Right lobe of liver (tissue), 6 donors: ENCODE results near the gene TRAK1. TPM values are rescaled to one million over a fixed set of nuclear protein-coding genes. Genes with fewer than 3 reads are reported as not detected.

Source experiments
- ATAC-seq, 4 donors: fragments of 200-7000 bp; cut with Tn5 transposase; one replicate each; pipeline ENCODE4 v1.9.1; 2020; ENCODE audit warnings: mild to moderate bottlenecking in 4 of 4, moderate library complexity in 4 of 4
- DNase-seq, 3 donors: peaks; one replicate each; pipeline ENCODE4 v3.0.0-alpha.2; 2020
- H3K27ac ChIP-seq, 3 donors: fragments of 200-600 bp; one replicate each; pipeline ENCODE4 v1.8.0; 2022
- H3K27me3 ChIP-seq, 2 donors: fragments of 200-600 bp; one replicate each; pipeline ENCODE4 v1.8.0; 2022
- H3K36me3 ChIP-seq, 4 donors: fragments of 200-600 bp; sonication (generic) in 1 of 4; one replicate each; pipeline versions ENCODE4 v1.5.1 to v1.8.0; 2017 to 2022; ENCODE audit warnings: control low read depth in 1 of 4
- H3K4me1 ChIP-seq, 4 donors: fragments of 200-600 bp; sonication (generic) in 1 of 4; one replicate each; pipeline versions ENCODE4 v1.5.1 to v1.8.0; 2017 to 2022; ENCODE audit warnings: control low read depth in 1 of 4
- H3K4me3 ChIP-seq, 3 donors: fragments of 200-600 bp; one replicate each; pipeline ENCODE4 v1.8.0; 2022
- H3K9me3 ChIP-seq, 4 donors: fragments of 200-600 bp; sonication (generic) in 1 of 4; one replicate each; pipeline versions ENCODE4 v1.5.1 to v1.8.0; 2017 to 2022; ENCODE audit warnings: control low read depth in 1 of 4
- CTCF ChIP-seq, 4 donors: fragments of 200-600 bp in 3 of 4; fragments of 450-650 bp in 1 of 4; IDR thresholded peaks; one replicate each; pipeline versions ENCODE4 v1.5.1 to v1.8.0; 2016 to 2022; ENCODE audit warnings: antibody characterized with exemption in 4 of 4, mild to moderate bottlenecking in 2 of 4
- POLR2A ChIP-seq: fragments of 450-650 bp; IDR thresholded peaks from one replicate; pipeline ENCODE4 v1.6.1; 2017; ENCODE audit warnings: antibody characterized with exemption, mild to moderate bottlenecking
- WGBS: methylation state at CpG from one replicate; pipeline ENCODE4 v1.1.6; 2018; ENCODE audit warnings: low coverage, low lambda C conversion rate; ENCODE audit not compliant: insufficient coverage; ENCODE audit errors: missing lambda C conversion rate; 5-methylcytosine and 5-hydroxymethylcytosine counted together
- intact Hi-C, 2 donors: fragments of 100-400 bp; cut with DNase I; formaldehyde crosslinking; loops; one replicate each; pipeline versions ENCODE4 v1.11.2 to v1.14.1; 2022
- total RNA-seq, 6 experiments: library from RNA; depleted of rRNA in 2 of 6; stranded (reverse); fragments of >200 nt in 2 of 6; fragmentation: NEBNext Ultra II Directional in 3 of 6; extraction: Animal tissue kit (Norgen Biotek cat#: 25700) in 3 of 6; gene quantifications; one replicate each; pipeline versions ENCODE4 v1.1.0 to v1.2.4, GENCODE V29; 2016 to 2023
- donor health status: DM: no; HTN: yes; CAD: no.
- donor health status: DM: no; HTN: no; CAD: no.
- donor health status: DM: no; HTN: no; CAD: no.
- donor health status: DM: no; HTN: yes; CAD: no.
- donor health status: DM: no; HTN: yes; CAD: no.

TRAK1 gene
- total RNA-seq, 6 experiments from 2014 or later = 9.5 to 16.4 (median 12.2) TPM

DNA sequence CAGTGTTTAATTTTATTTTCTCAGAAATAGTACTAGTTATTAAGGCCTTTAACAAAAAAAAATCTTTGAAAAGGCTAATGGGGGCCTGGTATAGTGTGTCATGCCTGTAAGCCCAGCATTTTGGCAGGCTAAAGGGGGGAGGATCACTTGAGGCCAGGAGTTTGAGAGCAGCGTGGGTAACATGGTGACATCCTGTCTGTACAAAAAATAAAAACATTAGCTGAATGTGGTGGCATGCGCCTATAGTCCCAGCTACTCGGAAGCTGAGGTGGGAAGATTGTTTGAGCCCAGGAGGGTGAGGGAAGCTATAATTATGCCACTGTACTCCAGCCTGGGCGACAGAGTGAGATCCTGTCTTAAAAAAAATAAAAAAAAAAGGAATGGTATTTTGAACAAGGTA, 61.9 kb downstream of the TRAK1 start:
- DNase-seq (no peak), ATAC-seq (no peak)
- TF ChIP-seq CTCF (IDR thresholded peaks at IDR 0.05) (no peak), POLR2A (no peak)

GRCh38 chr3:42157540-42158538, 66.7 kb downstream of the TRAK1 start:
- 78% methylated on average over 8 of the region's 8 CpGs for WGBS
- intact Hi-C loops = no loop called here
- no peak for ATAC-seq

More for the DNA sequence above, 61.9 kb downstream of the TRAK1 start:
- 78% methylated on average over 4 of the region's 4 CpGs for WGBS
- Histone ChIP-seq H3K9me3 (no peaks in the 10 kb centered on the region), H3K4me3 (no peak overlapping the region), H3K27ac (no peak overlapping the region), H3K27me3 (no peaks in the 10 kb centered on the region), H3K36me3 (no peaks in the 10 kb centered on the region), H3K4me1 (no peaks in the 10 kb centered on the region)
- intact Hi-C loops = no loop called here

DNA sequence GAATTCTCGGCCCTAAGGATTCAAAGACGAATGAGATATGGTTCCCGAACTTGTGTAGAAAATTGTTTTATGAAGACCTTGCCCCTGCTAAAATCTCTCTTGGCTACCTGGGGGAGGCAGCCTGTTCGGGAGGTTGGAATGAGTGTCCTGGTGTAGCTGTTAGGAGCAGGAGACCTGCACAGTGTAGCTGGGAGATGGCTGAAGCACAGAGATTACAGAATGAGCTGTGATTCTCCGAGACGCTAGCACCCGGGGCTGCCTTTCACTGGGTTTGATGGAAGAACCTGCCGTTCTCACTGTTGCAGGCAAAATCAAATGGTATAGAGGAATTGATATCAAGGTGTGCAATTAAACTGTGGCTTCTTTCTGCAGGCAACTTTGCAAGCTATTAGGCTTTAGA, 68.0 kb downstream of the TRAK1 start:
- H3K9me3 ChIP-seq = no peaks in the 10 kb centered on the region
- H3K4me1 ChIP-seq = peaks cover 0 to 7% (median 2%) of the 10 kb centered on the region in 4 donors
- ATAC-seq (no peak), DNase-seq (no peak)
- intact Hi-C loops = no loop called here
- TF ChIP-seq POLR2A (no peak), CTCF (IDR thresholded peaks at IDR 0.05) (no peak)
- WGBS = 79% methylated on average over 8 of the region's 8 CpGs
- H3K27me3 ChIP-seq = no peaks in the 10 kb centered on the region
- H3K4me3 ChIP-seq = no peak overlapping the region
- no peak overlapping the region for H3K27ac ChIP-seq
- H3K36me3 ChIP-seq = no peaks in the 10 kb centered on the region

More at GRCh38 chr3:42157540-42158538, 66.7 kb downstream of the TRAK1 start:
- Histone ChIP-seq H3K36me3 (no peaks in the 10 kb centered on the region), H3K27ac (no peak overlapping the region), H3K4me3 (no peak overlapping the region), H3K27me3 (no peaks in the 10 kb centered on the region), H3K9me3 (no peaks in the 10 kb centered on the region), H3K4me1 (peaks cover 0 to 4% (median 0%) of the 10 kb centered on the region in 4 donors)
- TF ChIP-seq POLR2A = no peak
- TF ChIP-seq CTCF (IDR thresholded peaks at IDR 0.05) = no peak
- DNase-seq = no peak

DNA sequence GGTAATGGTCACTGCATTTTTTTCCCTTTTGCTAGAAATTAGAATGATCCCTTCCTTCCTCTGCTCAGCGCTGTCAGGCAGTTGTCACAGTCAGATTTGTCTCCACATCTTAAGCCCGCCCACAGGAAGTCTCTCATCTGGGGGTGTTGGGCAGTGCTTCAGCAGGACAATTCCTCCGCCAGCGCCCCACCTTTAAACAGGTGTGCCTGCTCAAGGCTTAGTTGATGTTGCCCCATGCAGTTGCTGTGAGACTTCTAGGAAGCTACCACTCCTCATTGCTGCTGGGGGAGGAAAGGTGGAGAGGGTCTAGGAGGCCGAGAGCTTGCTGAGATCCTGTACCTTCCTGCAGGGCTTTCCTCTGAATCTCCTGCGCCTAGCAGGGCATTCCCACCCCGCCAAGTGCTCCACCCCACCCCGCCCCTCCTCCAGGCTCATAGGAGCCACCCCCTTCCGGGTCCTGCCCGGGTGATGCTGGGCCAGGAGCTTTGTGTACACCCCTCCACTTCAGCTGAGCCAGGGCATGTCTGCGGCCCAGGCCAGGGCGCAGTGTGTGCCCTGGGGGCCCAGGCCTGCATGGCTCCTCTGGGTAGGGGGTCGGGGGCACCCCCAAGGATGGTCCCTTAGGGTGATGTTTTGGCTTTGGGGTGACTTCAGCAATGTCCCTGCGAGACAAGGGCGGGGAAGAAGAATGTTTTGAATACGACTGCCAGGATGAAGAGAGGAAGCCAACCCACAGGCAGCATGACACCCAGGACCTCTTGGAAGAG, 68.7 kb downstream of the TRAK1 start:
- 34% methylated on average over 8 of the region's 16 CpGs for WGBS
- H3K36me3 ChIP-seq = no peaks in the 10 kb centered on the region
- H3K27me3 ChIP-seq = no peaks in the 10 kb centered on the region
- H3K4me1 ChIP-seq = peaks cover 0 to 13% (median 2%) of the 10 kb centered on the region in 4 donors
- intact Hi-C loops = no loop called here
- DNase-seq = no peak
- no peak overlapping the region for H3K4me3 ChIP-seq
- peak; percentile 42 to 60 (median 52) for ATAC-seq
- H3K9me3 ChIP-seq = no peaks in the 10 kb centered on the region
- no peak overlapping the region for H3K27ac ChIP-seq
- no peak for TF ChIP-seq POLR2A
- TF ChIP-seq CTCF (IDR thresholded peaks at IDR 0.05) = no peak
